ENCODE data around the gene PTCHD1.

PTCHD1 gene

DNA sequence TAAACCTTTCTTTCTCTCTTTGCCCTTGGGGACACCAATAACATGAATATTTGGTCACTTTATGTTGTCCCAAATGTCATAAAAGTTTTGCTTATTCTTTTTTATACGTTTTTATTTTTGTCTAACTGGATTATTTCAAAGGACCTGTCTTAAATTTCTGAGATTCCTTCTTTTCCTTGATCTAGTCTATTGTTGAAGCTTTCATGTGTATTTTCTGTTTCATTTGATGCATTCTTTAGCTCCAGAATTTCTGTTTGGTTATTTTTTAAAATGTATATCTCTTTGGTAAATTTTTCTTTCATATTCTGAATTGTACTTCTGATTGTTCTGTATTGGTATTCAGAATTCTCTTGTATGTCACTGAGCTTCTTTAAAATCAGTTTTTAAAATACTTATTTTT, 88.3 kb downstream of the PTCHD1 start:
- DNase-seq, result no peak

GRCh38 chrX:23434356-23434884, 99.8 kb downstream of the PTCHD1 start:
- DNase-seq, result no peak

- no peak for DNase-seq
Observed at GRCh38 chrX:23435108-23435507, 100.5 kb downstream of the PTCHD1 start.

GRCh38 chrX:23435575-23435974, 100.9 kb downstream of the PTCHD1 start:
- DNase-seq, result no peak

GRCh38 chrX:23436875-23437274, 102.2 kb downstream of the PTCHD1 start:
- DNase-seq, result no peak

DNA sequence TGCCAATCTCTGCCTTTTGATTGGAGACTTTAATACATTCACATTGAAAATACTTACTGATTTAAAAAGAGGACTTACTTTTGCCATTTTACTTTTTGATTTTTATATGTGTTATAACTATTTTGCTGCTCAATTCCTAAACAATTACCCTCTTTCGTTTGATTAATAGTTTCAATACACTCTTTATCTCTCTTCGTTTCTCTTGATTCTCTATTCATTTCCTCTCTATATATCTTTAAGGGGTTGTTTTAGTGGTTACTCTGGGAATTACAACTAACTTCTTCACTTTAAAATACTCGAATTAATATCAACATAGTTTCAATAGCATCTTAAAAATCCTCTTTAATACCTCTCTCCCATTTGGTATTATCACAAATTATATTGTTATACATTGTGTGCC, 116.6 kb downstream of the PTCHD1 start:
- DNase-seq, result no peak
